IMR-90 (cell line): ENCODE measurements around the gene UBE2E2.

Experiments
- BHLHE40 ChIP-seq: fragments of 150-350 bp; IDR thresholded peaks from 2 replicates; pipeline ENCODE4 v1.6.1; 2016; ENCODE audit warnings: mild to moderate bottlenecking, low read depth, low read length
- CEBPB ChIP-seq: IDR thresholded peaks from 2 replicates; pipeline ENCODE4 v1.6.1; 2012; ENCODE audit warnings: low read depth, low read length, improper control_type of control experiment
- CHD1 ChIP-seq: IDR thresholded peaks from 2 replicates; pipeline ENCODE4 v1.6.1; 2012; ENCODE audit warnings: low read depth, low read length, improper control_type of control experiment
- CTCF ChIP-seq: conservative IDR thresholded peaks from 2 replicates; pipeline ENCODE4 v1.5.1; 2012; ENCODE audit warnings: mild to moderate bottlenecking, low read depth, low read length, improper control_type of control experiment
- ELK1 ChIP-seq: fragments of 150-350 bp; IDR thresholded peaks from 2 replicates; pipeline ENCODE4 v1.6.1; 2016; ENCODE audit warnings: low read depth, mild to moderate bottlenecking, low read length, moderate library complexity, borderline replicate concordance
- MAZ ChIP-seq: IDR thresholded peaks from 2 replicates; pipeline ENCODE4 v1.6.1; 2012; ENCODE audit warnings: low read depth, mild to moderate bottlenecking, low read length, improper control_type of control experiment, moderate library complexity, borderline replicate concordance
- NFE2L2 ChIP-seq: fragments of 150-350 bp; IDR thresholded peaks from 2 replicates; pipeline ENCODE4 v1.6.1; 2016; ENCODE audit warnings: low read depth, mild to moderate bottlenecking, low read length
- POLR2A ChIP-seq: IDR thresholded peaks from 2 replicates; pipeline ENCODE4 v1.6.1; 2012; ENCODE audit warnings: mild to moderate bottlenecking, low read depth, low read length
- RAD21 ChIP-seq: IDR thresholded peaks from 2 replicates; pipeline ENCODE4 v1.6.1; 2012; ENCODE audit warnings: low read length, improper control_type of control experiment
- RCOR1 ChIP-seq: IDR thresholded peaks from 2 replicates; pipeline ENCODE4 v1.6.1; 2012; ENCODE audit warnings: mild to moderate bottlenecking, low read length, improper control_type of control experiment; ENCODE audit not compliant: insufficient replicate concordance
- RFX5 ChIP-seq: IDR thresholded peaks from 2 replicates; pipeline ENCODE4 v1.8.0; 2012; ENCODE audit warnings: low read depth, mild to moderate bottlenecking, low read length, moderate library complexity
- SMC3 ChIP-seq: fragments of 150-350 bp; IDR thresholded peaks from 2 replicates; pipeline ENCODE4 v1.6.1; 2016; ENCODE audit warnings: low read depth, mild to moderate bottlenecking, antibody characterized with exemption, low read length, moderate library complexity
- USF2 ChIP-seq: fragments of 150-350 bp; IDR thresholded peaks from 2 replicates; pipeline ENCODE4 v1.6.1; 2017; ENCODE audit warnings: mild to moderate bottlenecking, antibody characterized with exemption, low read length, low read depth

- no peak for TF ChIP-seq POLR2A
- TF ChIP-seq CTCF, result no peak
- TF ChIP-seq USF2, result no peak
- TF ChIP-seq RFX5, result no peak
- no peak for TF ChIP-seq RCOR1
- no peak for TF ChIP-seq RAD21
- no peak for TF ChIP-seq CEBPB
- no peak for TF ChIP-seq NFE2L2
- TF ChIP-seq MAZ, result no peak
- no peak for TF ChIP-seq CHD1
- no peak for TF ChIP-seq SMC3
- TF ChIP-seq BHLHE40, result no peak
- TF ChIP-seq ELK1, result no peak
Observed at GRCh38 chr3:23304424-23304823, 101.3 kb downstream of the UBE2E2 start.
